NCI-H1092 treated with DMSO at 0.1 percent for 48 hours (cell line): Measurements from ENCODE around the gene COQ6.
"Not testable (repeated sequence)": the region's sequence is repeated elsewhere in the genome, so short reads cannot be mapped to it uniquely, and the experiment has no call there.

Experiments
- DNase-seq: peaks from one replicate; lab custom pipeline; 2025; lab: John Stamatoyannopoulos, UW

COQ6 gene

GRCh38 chr14:73988065-73988464 lies 38.0 kb downstream of the COQ6 start:
- no peak for DNase-seq

DNA sequence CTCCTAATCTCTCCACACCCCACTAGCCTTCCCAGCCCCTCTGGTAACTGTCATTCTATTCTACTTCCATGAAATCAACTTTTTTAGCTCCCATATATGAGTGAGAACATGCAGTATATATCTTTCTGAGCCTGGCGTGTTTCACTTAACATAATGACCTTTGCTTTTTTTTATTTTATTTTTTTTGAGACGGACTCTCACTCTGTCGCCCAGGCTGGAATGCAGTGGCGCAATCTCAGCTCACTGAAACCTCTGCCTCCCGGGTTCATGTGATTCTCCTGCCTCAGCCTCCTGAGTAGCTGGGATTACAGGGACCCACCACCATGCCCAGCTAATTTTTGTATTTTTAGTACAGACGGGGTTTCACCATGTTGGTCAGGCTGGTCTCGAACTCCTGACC lies 38.6 kb downstream of the COQ6 start:
- not testable (repeated sequence) for DNase-seq

DNA sequence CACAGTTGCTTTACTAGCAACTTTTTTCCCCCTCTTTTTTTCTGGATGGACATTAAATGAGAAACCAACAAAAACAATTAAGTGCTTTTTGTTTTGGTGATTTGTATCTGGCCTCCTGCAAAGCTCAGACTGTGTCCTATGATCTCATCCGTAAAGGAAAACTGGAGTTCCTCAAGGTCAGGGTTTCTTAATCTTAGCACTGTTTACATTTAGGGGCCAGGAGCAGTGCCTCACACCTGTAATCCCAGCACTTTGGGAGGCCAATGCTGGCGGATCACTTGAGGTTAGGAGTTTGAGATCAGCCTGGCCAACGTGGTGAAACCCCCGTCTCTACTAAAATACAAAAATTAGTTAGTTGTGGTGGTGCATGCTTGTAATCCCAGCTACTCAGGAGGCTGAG lies 41.0 kb downstream of the COQ6 start:
- DNase-seq: no peak

DNA sequence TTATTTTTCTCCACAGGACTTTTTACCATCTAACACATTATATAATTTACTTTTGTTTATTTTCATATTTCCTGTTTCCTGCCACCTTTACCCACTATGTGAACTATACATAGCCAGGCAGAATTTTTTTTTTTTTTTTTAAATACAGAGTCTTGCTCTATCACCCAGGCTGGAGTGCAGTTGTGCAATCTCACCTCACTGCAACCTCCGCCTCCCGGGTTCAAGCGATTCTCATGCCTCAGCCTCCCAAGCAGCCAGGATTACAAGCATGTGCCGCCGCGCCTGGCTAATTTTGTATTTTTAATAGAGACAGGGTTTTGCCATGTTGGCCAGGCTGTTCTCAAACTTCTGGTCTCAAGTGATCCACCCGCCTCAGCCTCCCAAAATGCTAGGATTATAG lies 44.8 kb downstream of the COQ6 start:
- not testable (repeated sequence) for DNase-seq

DNA sequence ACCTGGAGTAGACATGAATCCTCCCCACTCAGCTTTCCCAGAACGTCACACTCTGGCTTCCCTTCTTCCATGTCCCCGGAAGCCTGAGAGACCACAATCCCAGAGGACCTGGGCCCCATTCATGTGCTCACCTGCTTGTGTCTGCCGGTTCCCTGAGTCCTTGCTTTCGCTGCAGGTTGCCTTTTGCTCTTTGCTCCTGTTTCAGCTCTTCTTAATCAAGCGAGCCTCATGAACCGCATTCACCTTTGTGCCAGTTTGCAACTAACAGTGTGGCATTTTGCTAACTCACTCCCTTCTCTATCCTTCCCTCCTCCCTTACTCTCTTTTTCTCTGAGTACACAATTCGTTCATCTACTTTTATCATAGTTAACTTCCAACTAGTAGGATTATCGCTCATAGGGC lies 45.9 kb downstream of the COQ6 start:
- DNase-seq: no peak

- no peak for DNase-seq
These were observed 46.6 kb downstream of the COQ6 start for GRCh38 chr14:73996731-73997107.

DNA sequence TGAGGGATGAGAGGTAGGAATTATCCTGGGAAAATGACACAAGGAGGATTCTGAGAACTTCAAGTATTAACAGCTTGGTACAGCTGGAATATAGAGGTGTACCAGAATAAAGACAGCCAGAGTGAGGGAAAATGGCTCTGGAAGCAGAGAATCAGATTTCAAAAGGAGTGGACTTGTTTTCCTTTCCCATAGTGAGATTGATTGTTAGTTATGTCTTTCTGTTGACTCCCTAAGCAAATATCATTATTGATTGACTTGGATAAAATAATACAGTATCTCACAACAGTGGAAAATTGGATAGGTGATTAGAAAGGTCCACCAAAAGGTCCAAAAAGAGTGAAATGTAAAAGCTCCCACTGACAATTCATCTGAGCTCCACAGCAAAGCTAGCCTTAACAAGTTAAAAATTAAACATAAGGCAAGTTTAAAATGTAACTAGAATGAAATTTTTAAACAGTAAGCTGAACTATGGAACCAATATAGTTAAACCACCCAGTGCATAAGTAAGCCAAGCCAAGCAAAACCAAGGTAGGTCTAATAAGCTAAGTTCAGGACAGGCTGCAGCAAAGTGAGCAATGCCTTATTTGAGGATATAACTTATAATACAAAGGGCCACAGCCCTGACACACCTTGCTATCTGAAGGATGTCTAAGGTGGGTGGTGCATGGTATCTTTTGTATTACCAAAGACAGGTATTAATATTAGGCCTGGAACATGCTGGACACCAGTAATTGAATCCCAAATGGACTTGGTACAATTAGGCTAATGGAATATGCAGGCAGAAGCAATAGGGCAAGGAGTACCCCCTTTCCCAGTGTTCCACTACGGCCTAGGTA lies 47.2 kb downstream of the COQ6 start:
- no peak for DNase-seq

DNA sequence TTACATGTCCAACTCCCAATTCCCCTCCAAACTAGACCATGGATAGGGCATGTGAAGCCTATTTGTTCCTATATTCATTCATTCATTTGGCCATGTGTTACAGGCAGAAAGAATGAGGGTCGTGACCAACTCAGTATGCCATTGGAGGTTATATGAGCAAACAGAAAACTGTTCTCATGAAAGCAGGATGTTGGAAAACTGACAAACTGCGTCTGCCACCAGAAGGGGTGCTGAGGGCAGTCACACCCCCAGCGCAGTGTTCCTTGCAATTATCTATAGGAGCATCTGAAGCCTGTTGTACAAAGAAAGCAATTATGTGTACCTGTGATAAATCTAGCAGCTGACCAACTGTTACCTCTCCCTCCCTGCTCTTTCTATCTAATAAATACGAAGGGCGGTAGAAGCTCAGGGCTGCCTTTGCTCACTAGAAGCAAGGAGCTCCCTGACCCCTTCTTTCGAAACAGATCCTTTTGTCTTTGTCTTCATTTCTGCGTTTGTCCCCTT lies 47.9 kb downstream of the COQ6 start:
- no peak for DNase-seq

DNA sequence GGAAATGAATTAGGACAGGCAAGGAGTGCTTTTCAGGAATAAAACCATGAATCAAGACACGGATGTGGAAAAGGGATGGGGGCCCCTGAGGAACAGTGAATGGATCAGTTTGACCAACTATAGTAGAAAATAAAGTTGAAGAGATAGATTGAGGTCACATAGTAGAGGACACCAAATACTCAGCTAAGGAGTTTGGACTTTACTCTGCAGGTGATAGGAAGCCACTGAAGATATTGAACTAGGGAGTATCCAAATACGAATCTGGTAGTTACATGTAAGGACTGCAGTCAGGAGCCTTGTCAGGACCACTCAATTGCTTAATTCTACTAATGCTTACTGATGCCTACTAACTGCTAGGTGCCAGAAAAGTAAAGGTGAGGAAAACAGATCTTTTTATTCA lies 48.6 kb downstream of the COQ6 start:
- no peak for DNase-seq

- not testable (repeated sequence) for DNase-seq
These were observed 55.6 kb downstream of the COQ6 start for GRCh38 chr14:74005664-74006063.

DNA sequence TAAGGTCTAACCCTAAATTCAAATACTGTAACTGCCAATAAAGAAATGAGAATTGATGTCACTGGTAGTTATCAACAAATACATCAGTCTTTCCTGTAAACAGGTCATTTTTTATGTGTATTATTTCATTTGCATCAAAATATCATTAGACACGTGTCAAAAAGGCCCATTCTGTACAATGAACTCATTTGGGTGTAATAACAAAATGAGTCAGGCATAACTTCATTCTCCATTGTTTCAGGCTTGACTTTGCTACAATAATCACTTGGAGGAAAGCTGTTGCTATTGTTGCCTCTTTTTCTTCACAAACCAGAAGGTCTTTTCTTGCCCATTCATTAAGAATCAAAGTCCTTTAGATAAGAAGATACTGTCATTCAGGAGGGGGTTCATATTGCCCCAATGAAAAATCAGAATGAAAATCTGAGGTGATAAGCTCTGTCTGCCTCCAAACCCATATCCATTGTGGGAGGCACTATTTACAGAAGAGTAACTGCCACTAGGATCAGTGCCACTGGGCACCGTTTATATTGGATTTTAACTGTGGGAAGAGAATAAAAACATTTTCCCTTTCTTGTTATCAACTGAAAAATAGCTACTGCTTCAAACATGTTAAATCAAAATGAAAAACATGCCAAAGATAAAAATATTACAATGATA lies 58.9 kb downstream of the COQ6 start:
- no peak for DNase-seq
